ENCODE data around the gene PPP1R12A.

DNA sequence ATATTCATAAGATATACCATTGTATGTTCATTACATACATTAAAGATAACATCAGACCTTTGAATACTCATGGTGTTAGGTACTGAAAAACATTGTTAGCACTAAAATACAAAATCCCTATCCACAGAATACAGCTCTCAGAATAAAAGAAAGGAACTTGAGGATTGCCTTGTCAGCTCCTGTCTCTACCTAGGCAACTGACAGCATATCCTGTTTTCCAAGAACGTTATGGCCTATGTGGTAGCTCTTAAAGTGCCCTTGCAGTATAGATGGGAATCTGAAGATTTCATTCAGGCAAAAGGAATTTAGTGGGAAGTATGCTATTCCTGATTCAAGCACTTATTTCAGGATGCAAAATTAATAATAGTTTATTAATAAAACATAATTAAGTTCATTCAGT, 1.8 kb upstream of the PPP1R12A start:
- TF ChIP-seq ELF4 (IDR thresholded peaks at IDR 0.05) (no peak), FOXA1 (IDR thresholded peaks at IDR 0.05) (no peak), HDGF (IDR thresholded peaks at IDR 0.05; ENCODE audit: borderline replicate concordance) (no peak), ARNT (IDR thresholded peaks at IDR 0.05) (no peak), L3MBTL2 (conservative IDR thresholded peaks at IDR 0.05) (no peak), NFRKB (IDR thresholded peaks at IDR 0.05) (no peak), SP1 (IDR thresholded peaks at IDR 0.05) (no peak), SUZ12 (IDR thresholded peaks at IDR 0.05) (no peak), TARDBP (IDR thresholded peaks at IDR 0.05) (no peak), LEF1 (IDR thresholded peaks at IDR 0.05; ENCODE audit: borderline replicate concordance) (no peak), ZNF384 (IDR thresholded peaks at IDR 0.05) (no peak), FOXK2 (IDR thresholded peaks at IDR 0.05) (no peak)
- TF ChIP-seq, protein P1, sequence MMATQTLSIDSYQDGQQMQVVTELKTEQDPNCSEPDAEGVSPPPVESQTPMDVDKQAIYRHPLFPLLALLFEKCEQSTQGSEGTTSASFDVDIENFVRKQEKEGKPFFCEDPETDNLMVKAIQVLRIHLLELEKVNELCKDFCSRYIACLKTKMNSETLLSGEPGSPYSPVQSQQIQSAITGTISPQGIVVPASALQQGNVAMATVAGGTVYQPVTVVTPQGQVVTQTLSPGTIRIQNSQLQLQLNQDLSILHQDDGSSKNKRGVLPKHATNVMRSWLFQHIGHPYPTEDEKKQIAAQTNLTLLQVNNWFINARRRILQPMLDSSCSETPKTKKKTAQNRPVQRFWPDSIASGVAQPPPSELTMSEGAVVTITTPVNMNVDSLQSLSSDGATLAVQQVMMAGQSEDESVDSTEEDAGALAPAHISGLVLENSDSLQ (IDR thresholded peaks at IDR 0.05), result no peak

All from HEK293T (cell line).